ENCODE measurements around the gene ASXL3.

The ASXL3 gene

DNA sequence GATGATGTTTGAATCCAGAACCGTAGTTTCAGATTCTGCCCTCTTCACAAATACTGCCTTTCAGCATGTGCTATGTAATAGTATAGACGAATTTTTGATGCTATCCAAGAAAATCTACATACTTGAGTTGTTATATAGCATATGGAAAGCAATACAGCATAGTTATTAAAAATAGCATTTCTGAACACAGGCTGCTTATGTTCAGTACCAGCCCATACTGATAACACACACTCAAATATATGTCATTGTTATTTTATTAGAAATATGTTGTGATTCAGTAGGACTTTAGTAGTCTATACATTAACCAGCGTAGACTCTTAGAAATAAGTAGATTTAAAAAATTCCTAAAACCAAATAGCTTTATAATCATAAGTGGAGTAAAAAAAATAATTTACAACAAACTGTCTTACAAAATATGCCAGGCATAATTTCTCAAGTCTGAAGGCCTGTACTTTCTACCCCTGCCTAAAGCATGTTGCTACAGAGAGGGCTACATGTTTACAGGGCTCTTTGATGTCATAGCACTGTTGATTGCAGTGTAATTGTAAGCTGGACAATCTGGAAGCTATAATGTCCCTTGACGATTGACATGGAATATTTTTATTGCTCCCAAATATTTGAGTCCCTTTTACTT is 86.3 kb downstream of the ASXL3 start:
- no peak for DNase-seq (ENCODE audit: low read depth)

DNA sequence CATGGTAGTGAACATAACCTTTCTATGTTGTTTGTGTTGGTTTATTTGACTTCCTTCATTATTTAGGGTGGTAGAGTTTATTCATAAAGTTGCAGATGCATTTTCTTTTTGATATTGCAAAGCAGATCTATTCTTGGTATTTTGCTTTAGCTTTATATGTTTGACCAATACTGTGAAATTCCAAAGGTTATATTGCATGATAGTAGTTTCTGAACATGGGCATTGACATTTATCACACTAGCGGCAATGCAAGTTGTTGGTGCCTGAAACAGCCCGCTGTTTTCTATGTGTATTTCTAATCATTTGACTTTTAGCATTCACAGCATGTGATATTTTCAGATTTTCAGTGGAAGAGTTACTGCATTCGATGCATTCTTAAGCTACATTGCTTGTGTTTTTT is 87.2 kb downstream of the ASXL3 start:
- no peak for DNase-seq (ENCODE audit: low read depth)

DNA sequence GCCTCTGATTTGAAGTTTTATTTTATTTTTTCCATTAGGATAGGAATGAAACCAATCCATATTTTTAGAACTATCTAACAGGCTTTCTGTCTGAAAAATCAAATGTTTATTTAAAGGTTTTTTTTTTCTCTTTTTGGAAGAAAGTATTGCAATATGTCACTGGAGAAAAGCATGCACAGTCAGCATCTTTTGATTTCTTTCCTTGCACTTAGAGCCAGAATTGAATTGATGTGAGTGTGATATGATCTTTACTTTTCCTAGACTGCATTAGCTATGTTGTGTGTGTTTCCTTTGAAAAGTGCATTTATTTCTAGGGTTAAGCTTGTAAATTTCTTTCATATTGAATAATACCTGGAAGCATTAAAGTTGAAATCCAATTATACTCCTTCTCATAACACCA is 87.6 kb downstream of the ASXL3 start:
- DNase-seq (ENCODE audit: low read depth): no peak

DNA sequence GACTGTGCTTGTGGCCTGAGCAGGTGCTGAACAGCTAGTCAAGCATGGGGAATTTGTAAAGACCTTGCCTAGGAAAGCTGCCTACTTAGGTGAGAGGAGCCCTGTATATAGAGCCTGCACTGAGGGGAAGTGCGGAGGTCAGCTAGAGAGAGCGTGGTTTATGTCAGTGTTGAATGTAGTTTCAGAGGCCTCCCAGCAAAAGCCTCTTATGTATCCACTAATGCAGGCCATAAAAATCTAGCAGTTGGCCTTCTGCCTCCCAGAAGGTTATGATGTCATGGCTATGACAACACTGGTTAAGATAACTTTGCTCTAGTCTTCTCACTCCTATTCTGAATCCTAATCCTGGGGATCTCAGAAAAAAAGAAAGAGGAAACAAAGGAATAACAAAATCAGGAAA is 88.9 kb downstream of the ASXL3 start:
- no peak for DNase-seq (ENCODE audit: low read depth)

- no peak for DNase-seq (ENCODE audit: low read depth)
Measured at GRCh38 chr18:33669589-33669988, 91.6 kb downstream of the ASXL3 start.

DNA sequence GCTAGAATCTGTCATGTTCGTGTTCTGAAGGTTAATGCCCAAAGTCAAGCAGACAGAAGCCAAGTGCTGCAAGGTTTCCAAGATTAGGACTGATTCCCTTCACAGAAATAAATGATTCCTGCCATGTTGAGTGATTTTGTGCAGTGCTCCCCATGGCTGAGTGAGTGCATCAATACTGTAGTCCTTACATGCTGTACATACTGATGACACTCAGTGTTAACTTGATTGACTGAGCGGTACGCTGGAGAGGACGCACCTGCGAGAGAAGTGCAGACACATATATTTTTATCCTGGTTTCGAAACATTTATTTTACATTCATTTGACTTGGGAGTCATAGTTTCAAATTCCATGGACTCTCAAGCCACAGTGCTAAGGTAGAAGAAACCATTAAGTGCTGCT is 92.0 kb downstream of the ASXL3 start:
- no peak for DNase-seq (ENCODE audit: low read depth)

DNA sequence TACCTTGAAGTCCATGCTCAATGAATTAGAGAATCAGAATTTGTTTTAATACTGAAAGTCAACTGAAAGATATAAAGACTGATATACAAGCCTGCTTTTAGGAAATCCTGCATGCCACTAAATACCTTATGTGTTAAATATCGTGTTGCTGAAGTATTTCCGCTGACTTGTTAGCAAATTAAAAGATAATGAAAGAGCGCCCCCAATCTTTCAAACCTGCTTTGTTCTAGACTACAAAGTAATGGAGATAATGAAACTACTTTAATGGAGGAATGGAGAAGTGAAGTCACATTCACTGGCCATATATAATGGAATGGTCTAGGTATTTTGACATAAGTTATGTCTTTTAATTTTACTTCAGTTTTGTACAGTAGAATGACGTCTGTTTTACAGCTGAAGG is 95.7 kb downstream of the ASXL3 start:
- DNase-seq (ENCODE audit: low read depth): no peak

- DNase-seq (ENCODE audit: low read depth): no peak
Measured at GRCh38 chr18:33676593-33676992, 98.6 kb downstream of the ASXL3 start.

DNA sequence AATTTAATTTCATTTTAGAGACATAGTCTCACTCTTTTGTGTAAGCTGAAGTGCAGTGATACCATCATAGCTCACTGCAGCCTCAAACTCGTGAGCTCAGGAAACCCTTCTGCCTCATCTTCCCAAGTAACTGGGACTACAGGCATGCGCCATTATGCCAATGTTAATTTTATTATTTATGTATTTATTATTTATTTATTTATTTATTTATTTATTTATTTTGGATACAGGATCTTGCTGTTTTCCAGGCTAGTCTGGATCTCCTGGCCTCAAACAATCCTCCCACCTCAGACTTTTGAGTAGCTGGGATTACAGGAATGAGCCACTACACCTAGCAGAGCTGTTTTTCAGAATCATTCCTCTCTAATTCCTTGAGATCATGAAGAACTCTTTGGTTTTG is 99.9 kb downstream of the ASXL3 start:
- DNase-seq (ENCODE audit: low read depth): no peak

- DNase-seq (ENCODE audit: low read depth): no peak
Measured at GRCh38 chr18:33682436-33682835, 104.4 kb downstream of the ASXL3 start.

- no peak for DNase-seq (ENCODE audit: low read depth)
Measured at GRCh38 chr18:33694593-33694992, 116.6 kb downstream of the ASXL3 start.

DNA sequence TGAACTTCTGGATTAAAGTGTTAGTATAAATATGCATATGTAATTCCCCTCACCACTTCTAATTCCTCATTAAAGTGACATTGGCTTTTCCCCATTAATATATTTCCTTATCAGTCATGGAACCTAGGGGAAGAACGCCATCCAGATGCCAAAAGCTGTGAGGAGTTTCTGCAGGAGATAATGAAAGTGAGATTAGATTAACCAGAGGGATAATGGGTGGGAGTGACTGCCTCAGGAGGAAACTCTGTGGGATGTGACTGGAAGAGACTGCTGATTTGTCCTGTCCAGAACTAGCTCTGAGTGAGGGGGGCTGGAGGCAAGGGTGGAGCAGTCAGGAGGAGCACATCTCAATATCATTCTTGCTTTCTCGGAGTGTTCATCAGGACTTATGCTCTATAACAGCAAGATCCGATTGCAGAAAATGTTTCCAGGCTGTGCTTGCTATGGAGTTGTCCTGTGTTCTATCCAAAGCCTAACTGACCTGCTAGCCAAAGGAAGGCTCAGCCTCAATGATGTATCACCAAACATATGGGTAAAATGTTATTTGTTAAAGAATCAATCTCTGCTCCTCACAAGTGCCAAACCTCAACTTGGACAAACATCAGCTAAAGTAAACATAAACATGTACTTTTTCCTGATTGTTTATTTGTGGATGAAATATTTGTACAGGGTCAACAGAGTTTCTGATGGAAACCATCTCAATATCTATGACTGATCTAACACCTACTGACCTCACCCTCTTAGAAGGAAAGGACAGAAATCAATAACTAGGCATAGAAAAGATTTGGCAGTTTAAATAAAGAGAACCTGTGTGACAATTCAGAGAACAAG is 118.5 kb downstream of the ASXL3 start:
- no peak for DNase-seq (ENCODE audit: low read depth)

GRCh38 chr18:33697498-33697897 is 119.5 kb downstream of the ASXL3 start:
- DNase-seq (ENCODE audit: low read depth): no peak

GRCh38 chr18:33699372-33699771 is 121.4 kb downstream of the ASXL3 start:
- DNase-seq (ENCODE audit: low read depth): no peak

DNA sequence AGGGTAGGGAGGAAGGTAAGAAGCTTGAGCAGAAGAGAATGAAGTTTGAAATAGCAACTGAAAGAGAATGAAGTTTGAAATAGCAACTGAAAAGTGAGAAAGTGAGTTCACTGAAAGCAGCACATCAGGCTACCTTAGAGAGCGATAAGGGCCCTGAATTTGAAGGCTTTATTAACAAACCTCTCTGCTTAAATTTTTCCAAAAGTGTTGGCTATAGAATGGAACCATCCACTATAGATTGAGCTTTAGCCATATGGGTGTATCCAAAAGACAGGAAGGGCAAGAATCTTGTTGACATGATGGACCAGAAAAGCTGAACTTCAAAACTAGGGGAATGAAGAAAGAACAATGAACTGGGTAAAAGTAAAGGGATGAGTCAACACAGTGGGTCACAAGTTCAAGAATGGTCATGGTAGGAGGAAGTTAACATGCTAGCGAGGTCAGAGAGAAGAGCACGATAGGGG is 122.5 kb downstream of the ASXL3 start:
- DNase-seq (ENCODE audit: low read depth): no peak

DNA sequence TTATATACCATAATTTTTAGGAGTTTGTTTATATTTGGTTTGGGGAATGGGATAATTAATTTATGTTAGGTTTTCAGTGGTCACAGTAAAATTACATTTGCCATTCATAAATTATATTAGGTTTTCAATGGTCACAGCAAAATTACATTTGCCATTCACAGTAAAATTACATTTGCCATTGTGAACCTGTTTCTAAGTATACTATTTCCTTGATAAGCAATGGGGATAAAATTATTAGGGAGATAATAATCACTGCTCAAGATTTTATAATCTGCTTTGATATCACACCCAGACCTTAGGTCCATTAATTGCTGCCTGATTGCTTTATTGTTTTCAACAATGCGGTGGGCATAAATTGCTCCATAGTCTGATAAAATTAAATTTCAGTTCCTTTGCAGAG is 124.6 kb downstream of the ASXL3 start:
- DNase-seq (ENCODE audit: low read depth): no peak

GRCh38 chr18:33706391-33706790 is 128.4 kb downstream of the ASXL3 start:
- no peak for DNase-seq (ENCODE audit: low read depth)

- DNase-seq (ENCODE audit: low read depth): no peak
Measured at GRCh38 chr18:33708876-33709275, 130.9 kb downstream of the ASXL3 start.

- DNase-seq (ENCODE audit: low read depth): no peak
Measured at GRCh38 chr18:33710269-33710668, 132.2 kb downstream of the ASXL3 start.

DNA sequence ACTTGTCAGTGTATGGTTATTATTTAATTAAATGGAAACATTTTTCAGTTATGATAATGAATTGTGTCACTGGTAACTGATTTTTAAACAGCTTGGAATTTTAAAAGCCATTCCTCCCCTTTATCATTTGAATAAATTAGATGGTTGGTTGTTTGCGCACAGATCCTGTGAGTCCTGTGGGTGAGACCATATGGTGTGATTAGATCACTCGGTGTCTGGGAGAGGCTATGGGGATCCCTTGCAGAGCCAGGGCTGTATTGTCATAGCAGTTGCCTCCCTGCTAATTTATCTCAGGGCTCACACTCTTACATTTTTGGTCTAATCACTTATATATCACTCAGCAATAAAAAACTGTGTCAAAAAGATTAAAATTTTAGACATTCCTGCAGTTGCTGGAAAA is 133.5 kb downstream of the ASXL3 start:
- no peak for DNase-seq (ENCODE audit: low read depth)

DNA sequence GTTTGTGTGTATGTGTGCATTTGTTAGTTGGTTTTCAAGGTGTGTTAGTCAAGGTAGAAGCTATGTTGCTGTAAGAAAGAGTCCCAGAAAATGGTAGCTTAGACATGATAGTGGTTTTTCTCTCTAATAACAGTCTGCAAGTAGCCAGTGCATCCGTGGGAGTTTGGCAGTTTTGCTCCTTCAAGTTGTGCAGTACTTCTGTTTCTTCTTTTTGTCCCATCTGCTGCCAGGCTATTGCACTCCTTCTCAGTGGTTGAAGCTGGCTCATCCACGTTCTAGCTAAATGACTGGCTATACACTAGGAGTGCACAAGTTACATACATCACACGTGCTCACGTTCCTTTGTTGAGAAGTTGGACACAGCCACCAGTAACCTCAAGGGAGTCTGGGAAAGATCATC is 134.7 kb downstream of the ASXL3 start:
- no peak for DNase-seq (ENCODE audit: low read depth)

GRCh38 chr18:33716061-33716683 is 138.2 kb downstream of the ASXL3 start:
- DNase-seq (ENCODE audit: low read depth): no peak

- DNase-seq (ENCODE audit: low read depth): no peak
Measured at GRCh38 chr18:33717339-33717738, 139.3 kb downstream of the ASXL3 start.

Data from stimulated activated CD8-positive, alpha-beta memory T cell treated with anti-CD3 and anti-CD28 coated beads, Interleukin-15, amount 100 ng/mL, for 24 hours (primary cell).